ENCODE measurements around the gene CCNB1IP1. TPM values are rescaled to one million over a fixed set of nuclear protein-coding genes. Genes with fewer than 3 reads are reported as not detected.

Gene CCNB1IP1
- total and polyA plus RNA-seq, 2 of the 4 experiments (the other 2 are of a cell fraction) = 27.5 to 34.6 TPM

DNA sequence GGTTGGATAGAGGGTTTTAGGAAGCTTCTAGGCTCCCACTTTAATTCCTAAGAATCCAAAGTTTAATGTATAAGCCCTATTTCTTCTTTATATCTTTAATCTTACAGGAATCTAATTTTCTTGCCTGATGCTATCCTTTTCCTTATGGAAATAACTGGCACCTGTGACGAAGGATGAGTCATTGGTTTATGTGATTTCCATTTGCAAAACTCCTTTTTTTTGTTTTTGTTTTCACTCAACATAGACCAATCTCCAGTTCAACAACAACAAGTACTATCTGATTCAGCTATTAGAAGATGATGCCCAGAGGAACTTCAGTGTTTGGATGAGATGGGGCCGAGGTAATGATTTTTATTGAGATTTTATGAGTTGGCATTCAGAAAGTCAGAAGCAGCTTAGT is 17.2 kb upstream of the CCNB1IP1 start:
- H3K9ac ChIP-seq (ENCODE audit: low read depth, low read length) = no peak overlapping the region
- H2AK5ac ChIP-seq (ENCODE audit: low read depth, low read length) = no peak overlapping the region
- dilution Hi-C loops (cut with HindIII; ENCODE audit: low sequenced_read_pairs, unreplicated experiment) (no loop called here), intact Hi-C loops (cut with micrococcal nuclease) (loop anchor here (2.0 kb wide), 1 partner anchor 23 kb away; no protein-coding TSS in a partner anchor), in situ Hi-C loops (cut with MboI; ENCODE audit: low sequenced_read_pairs) (loop anchor here (25.0 kb wide), 1 partner anchor 1062 kb away; no protein-coding TSS in a partner anchor)
- H2BK120ac ChIP-seq (ENCODE audit: low read depth, low read length) = no peak overlapping the region
- no peak overlapping the region for H2BK5ac ChIP-seq (ENCODE audit: low read depth, low read length, poor library complexity, severe bottlenecking)
- H3K36me3 ChIP-seq (ENCODE audit: control insufficient read depth, insufficient read depth, low read length) = peaks cover 36% of the 10 kb centered on the region
- ChIA-PET CTCF (interaction anchor here (1.0 to 2.0 kb wide), 3 partner anchors 22 to 65 kb away, joined by 3 to 7 read pairs (median 4); no protein-coding TSS in a partner anchor), POLR2A (ENCODE audit: unreplicated experiment) (no interaction called here)
- no peaks in the 10 kb centered on the region for H3K9me1 ChIP-seq (ENCODE audit: insufficient read depth, low read length)
- DNase-seq (peak; percentile 20), ATAC-seq (ENCODE audit: low read depth) (no peak)
- H4K5ac ChIP-seq (ENCODE audit: low read depth, low read length) = no peak overlapping the region
- no peak overlapping the region for H4K91ac ChIP-seq (ENCODE audit: insufficient read depth, low read depth, low read length)
- H3K23ac ChIP-seq (ENCODE audit: low read depth, low read length) = no peak overlapping the region
- H3K27ac ChIP-seq (ENCODE audit: insufficient read depth, low read length) = no peak overlapping the region
- TF ChIP-seq, protein P1, sequence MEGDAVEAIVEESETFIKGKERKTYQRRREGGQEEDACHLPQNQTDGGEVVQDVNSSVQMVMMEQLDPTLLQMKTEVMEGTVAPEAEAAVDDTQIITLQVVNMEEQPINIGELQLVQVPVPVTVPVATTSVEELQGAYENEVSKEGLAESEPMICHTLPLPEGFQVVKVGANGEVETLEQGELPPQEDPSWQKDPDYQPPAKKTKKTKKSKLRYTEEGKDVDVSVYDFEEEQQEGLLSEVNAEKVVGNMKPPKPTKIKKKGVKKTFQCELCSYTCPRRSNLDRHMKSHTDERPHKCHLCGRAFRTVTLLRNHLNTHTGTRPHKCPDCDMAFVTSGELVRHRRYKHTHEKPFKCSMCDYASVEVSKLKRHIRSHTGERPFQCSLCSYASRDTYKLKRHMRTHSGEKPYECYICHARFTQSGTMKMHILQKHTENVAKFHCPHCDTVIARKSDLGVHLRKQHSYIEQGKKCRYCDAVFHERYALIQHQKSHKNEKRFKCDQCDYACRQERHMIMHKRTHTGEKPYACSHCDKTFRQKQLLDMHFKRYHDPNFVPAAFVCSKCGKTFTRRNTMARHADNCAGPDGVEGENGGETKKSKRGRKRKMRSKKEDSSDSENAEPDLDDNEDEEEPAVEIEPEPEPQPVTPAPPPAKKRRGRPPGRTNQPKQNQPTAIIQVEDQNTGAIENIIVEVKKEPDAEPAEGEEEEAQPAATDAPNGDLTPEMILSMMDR (conservative IDR thresholded peaks at IDR 0.05; ENCODE audit: low read depth, low read length) = no peak
- no peak for TF ChIP-seq SMC3 (IDR thresholded peaks at IDR 0.05; ENCODE audit: low read depth, low read length)
- H3K4ac ChIP-seq (ENCODE audit: low read depth, low read length) = no peak overlapping the region
- no peak overlapping the region for H2AFZ ChIP-seq (replicated peaks; ENCODE audit: low read length, poor library complexity)
- H3K4me2 ChIP-seq (ENCODE audit: low read depth, low read length) = no peak overlapping the region
- no peak overlapping the region for H2AK9ac ChIP-seq (replicated peaks; ENCODE audit: low read depth, low read length, poor library complexity)
- H4K8ac ChIP-seq (ENCODE audit: low read depth in 2 of 2, low read length in 2 of 2) = no peak overlapping the region
- no peak overlapping the region for H2BK15ac ChIP-seq (ENCODE audit: low read depth, low read length)
- H3K18ac ChIP-seq (ENCODE audit: low read depth, low read length) = no peak overlapping the region
- H3K56ac ChIP-seq (ENCODE audit: extremely low read depth, insufficient read depth, low read length) = no peak overlapping the region
- no peaks in the 10 kb centered on the region for H3K4me1 ChIP-seq (ENCODE audit: control insufficient read depth, insufficient read depth, low read length)
- no peaks in the 10 kb centered on the region for H3K27me3 ChIP-seq (ENCODE audit: control insufficient read depth, insufficient read depth, low read length)
- H2BK20ac ChIP-seq (ENCODE audit: low read depth, low read length) = no peak overlapping the region
- no peak overlapping the region for H3K14ac ChIP-seq (replicated peaks; ENCODE audit: low read depth, low read length)
- peaks cover 0 to under 1% of the 10 kb centered on the region in 2 experiments; a peak in 2 of 4 replicates for H3K79me1 ChIP-seq (ENCODE audit: low read depth in 1 of 2, low read length in 2 of 2)
- BruUV-seq (replicated peaks) = no TSS peak
- H3K9me3 ChIP-seq (ENCODE audit: control insufficient read depth, insufficient read depth, low read length) = no peaks in the 10 kb centered on the region
- H4K20me1 ChIP-seq (ENCODE audit: insufficient read depth, low read length) = no peaks in the 10 kb centered on the region
- no peak overlapping the region for H3K4me3 ChIP-seq (ENCODE audit: insufficient read depth, low read depth, low read length)
- no CpG with 5 or more reads among the region's 2 CpGs for WGBS, 2 experiments (ENCODE audit: extremely low coverage in 2 of 2, insufficient read length in 1 of 2)

Data from IMR-90 (cell line).